ENCODE measurements around the gene MOB3B. TPM values are rescaled to one million over a fixed set of nuclear protein-coding genes. Genes with fewer than 3 reads are reported as not detected.
"Not testable (repeated sequence)": the region's sequence is repeated elsewhere in the genome, so short reads cannot be mapped to it uniquely, and the experiment has no call there.

MOB3B gene
- total and polyA plus RNA-seq, 2 donors = 2.3 to 7.8 TPM

DNA sequence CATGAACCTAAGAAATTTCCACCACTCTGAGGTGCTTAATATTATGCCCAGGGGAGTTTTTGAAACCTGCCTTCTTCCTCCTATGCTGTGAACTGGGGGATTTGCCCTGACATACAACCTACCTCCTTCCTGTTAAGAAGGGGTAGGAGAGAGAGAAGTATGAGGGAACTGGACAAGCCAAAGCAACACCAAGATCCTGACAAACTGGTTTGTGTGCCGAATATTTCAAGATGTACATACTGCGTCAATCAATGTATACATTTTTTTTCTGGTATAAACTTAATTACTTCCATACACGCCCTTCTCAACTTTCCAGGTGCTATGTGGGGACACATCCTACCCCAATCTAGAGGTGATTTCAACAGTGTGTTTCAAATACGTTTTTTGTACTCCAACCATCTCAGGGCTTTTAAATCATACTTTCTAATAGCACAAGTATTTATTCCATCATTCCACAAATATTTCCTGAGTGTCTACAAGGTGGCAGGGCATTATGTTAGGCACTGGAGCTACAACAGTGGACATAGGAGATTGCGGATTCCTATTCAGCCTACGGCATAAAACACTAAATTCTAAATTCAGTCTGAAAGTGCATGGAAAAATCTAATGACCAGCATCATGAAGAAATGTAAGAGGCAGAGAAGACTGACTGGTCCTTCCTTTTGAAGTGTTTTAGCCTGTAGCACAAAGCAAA is 75.6 kb downstream of the MOB3B start:
- H3K4me1 ChIP-seq (ENCODE audit: control insufficient read depth in 2 of 2, insufficient read depth in 2 of 2, low read length in 2 of 2) = peaks cover 0 to 4% of the 10 kb centered on the region in 2 donors
- no peak overlapping the region for H3K27ac ChIP-seq (ENCODE audit: low read depth in 1 of 2, low read length in 1 of 2)
- 96% methylated on average over 6 of the region's 6 CpGs for WGBS
- H3K36me3 ChIP-seq (ENCODE audit: control insufficient read depth in 2 of 2, insufficient read depth in 2 of 2, low read length in 1 of 2) = no peaks in the 10 kb centered on the region
- no peak for DNase-seq (ENCODE audit: low read depth in 6 of 9, low spot score in 9 of 9)
- H3K9me3 ChIP-seq (ENCODE audit: control insufficient read depth in 2 of 2, insufficient read depth in 1 of 2, low read length in 1 of 2) = no peaks in the 10 kb centered on the region
- no peak overlapping the region for H3K4me3 ChIP-seq (ENCODE audit: low read length in 2 of 2)
- H3K27me3 ChIP-seq (ENCODE audit: control insufficient read depth in 2 of 2, insufficient read depth in 1 of 2, low read length in 1 of 2) = no peaks in the 10 kb centered on the region

GRCh38 chr9:27451207-27451797 is 78.3 kb downstream of the MOB3B start:
- Histone ChIP-seq H3K27me3 (ENCODE audit: control insufficient read depth in 2 of 2, insufficient read depth in 1 of 2, low read length in 1 of 2) (no peaks in the 10 kb centered on the region), H3K4me1 (ENCODE audit: control insufficient read depth in 2 of 2, insufficient read depth in 2 of 2, low read length in 2 of 2) (no peaks in the 10 kb centered on the region), H3K27ac (ENCODE audit: low read depth in 1 of 2, low read length in 1 of 2) (no peak overlapping the region), H3K4me3 (ENCODE audit: low read length in 2 of 2) (no peak overlapping the region), H3K36me3 (ENCODE audit: control insufficient read depth in 2 of 2, insufficient read depth in 2 of 2, low read length in 1 of 2) (no peaks in the 10 kb centered on the region), H3K9me3 (ENCODE audit: control insufficient read depth in 2 of 2, insufficient read depth in 1 of 2, low read length in 1 of 2) (no peaks in the 10 kb centered on the region)
- no peak for DNase-seq (ENCODE audit: low read depth in 6 of 9, low spot score in 9 of 9)
- 95% methylated on average over 3 of the region's 3 CpGs for WGBS

GRCh38 chr9:27450752-27451151 is 78.9 kb downstream of the MOB3B start:
- H3K27me3 ChIP-seq (ENCODE audit: control insufficient read depth in 2 of 2, insufficient read depth in 1 of 2, low read length in 1 of 2) = no peaks in the 10 kb centered on the region
- no peaks in the 10 kb centered on the region for H3K36me3 ChIP-seq (ENCODE audit: control insufficient read depth in 2 of 2, insufficient read depth in 2 of 2, low read length in 1 of 2)
- no peaks in the 10 kb centered on the region for H3K4me1 ChIP-seq (ENCODE audit: control insufficient read depth in 2 of 2, insufficient read depth in 2 of 2, low read length in 2 of 2)
- no peak overlapping the region for H3K4me3 ChIP-seq (ENCODE audit: low read length in 2 of 2)
- no peaks in the 10 kb centered on the region for H3K9me3 ChIP-seq (ENCODE audit: control insufficient read depth in 2 of 2, insufficient read depth in 1 of 2, low read length in 1 of 2)
- DNase-seq (ENCODE audit: low read depth in 6 of 9, low spot score in 9 of 9) = no peak
- no peak overlapping the region for H3K27ac ChIP-seq (ENCODE audit: low read depth in 1 of 2, low read length in 1 of 2)

DNA sequence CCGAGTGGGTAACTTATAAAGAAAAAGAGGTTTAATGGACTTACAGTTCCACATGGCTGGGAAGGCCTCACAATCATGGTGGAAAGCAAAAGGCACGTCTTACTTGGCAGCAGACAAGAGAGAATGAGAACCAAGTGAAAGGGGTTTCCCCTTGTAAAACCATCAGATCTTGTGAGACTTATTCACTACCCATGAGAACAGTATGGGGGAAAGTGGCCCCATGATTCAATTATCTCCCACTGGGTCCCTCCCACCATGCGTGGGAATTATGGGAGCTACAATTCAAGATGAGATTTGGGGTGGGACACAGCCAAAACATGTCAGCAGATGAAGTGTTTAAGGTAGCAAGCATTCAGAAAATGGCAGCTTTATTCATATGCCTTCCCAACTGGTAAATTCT is 81.3 kb downstream of the MOB3B start:
- not testable (repeated sequence) for H3K9me3 ChIP-seq (ENCODE audit: control insufficient read depth in 2 of 2, insufficient read depth in 1 of 2, low read length in 1 of 2); H3K4me1 ChIP-seq (ENCODE audit: control insufficient read depth in 2 of 2, insufficient read depth in 2 of 2, low read length in 2 of 2); H3K4me3 ChIP-seq (ENCODE audit: low read length in 2 of 2); H3K27ac ChIP-seq (ENCODE audit: low read depth in 1 of 2, low read length in 1 of 2); DNase-seq (ENCODE audit: low read depth in 6 of 9, low spot score in 9 of 9); H3K36me3 ChIP-seq (ENCODE audit: control insufficient read depth in 2 of 2, insufficient read depth in 2 of 2, low read length in 1 of 2); H3K27me3 ChIP-seq (ENCODE audit: control insufficient read depth in 2 of 2, insufficient read depth in 1 of 2, low read length in 1 of 2)
- WGBS = 94% methylated on average over 3 of the region's 3 CpGs

DNA sequence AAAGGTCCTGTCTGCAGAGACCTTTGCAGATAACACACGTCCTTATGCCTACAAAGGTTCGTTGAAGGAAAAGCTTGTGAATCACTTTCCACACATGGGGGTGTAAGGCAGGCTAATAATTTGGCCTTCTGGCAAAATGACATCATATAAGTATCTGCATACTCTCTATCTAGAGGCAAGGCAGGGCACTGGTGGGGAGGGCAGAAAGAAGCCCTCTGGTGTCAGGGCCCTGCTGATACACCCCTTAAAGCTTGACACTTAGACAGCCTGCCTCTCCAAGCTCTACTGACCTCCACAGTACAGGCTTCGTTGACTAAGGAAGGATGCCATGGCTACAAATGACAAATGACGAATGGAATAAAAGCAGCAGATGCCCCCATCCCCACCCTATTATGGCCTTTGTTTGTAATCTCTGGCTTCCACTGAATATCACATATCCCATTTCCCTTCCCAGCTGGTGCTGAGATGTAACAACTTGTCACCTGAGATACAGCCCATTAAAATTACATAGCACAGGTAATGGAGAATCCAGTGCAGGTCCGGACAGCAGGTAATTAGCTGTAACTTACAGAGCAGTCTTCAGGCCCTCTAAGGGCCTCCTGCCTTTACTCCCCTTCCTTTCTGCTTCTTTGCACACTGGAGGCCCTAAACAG is 82.5 kb downstream of the MOB3B start:
- 76% methylated on average over 5 of the region's 5 CpGs for WGBS
- Histone ChIP-seq H3K4me1 (ENCODE audit: control insufficient read depth in 2 of 2, insufficient read depth in 2 of 2, low read length in 2 of 2) (no peaks in the 10 kb centered on the region), H3K4me3 (ENCODE audit: low read length in 2 of 2) (no peak overlapping the region), H3K27ac (ENCODE audit: low read depth in 1 of 2, low read length in 1 of 2) (peak overlapping the region; percentile 27 to 55), H3K27me3 (ENCODE audit: control insufficient read depth in 2 of 2, insufficient read depth in 1 of 2, low read length in 1 of 2) (no peaks in the 10 kb centered on the region), H3K36me3 (ENCODE audit: control insufficient read depth in 2 of 2, insufficient read depth in 2 of 2, low read length in 1 of 2) (no peaks in the 10 kb centered on the region), H3K9me3 (ENCODE audit: control insufficient read depth in 2 of 2, insufficient read depth in 1 of 2, low read length in 1 of 2) (no peaks in the 10 kb centered on the region)
- peak in 1 of 9 donors; percentile 11 for DNase-seq (ENCODE audit: low read depth in 6 of 9, low spot score in 9 of 9)

DNA sequence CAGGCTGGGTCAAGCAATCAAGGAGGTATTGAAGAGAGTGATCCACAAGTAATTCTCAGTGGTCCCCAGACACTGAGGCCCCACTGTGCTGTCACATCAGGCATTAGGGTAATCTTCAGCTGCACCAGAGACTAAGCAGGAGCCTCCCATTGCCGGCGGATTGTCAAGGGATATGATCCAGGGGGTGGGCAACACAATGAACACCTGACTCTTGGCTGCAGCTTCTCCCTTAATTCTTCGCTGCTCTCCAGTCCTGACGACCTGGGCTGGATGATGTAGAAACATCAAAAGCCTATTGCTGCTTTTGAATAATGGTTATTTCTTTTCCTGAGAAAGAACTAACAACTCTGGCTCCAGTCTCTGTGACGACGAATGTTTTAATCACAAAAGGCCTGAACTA is 83.9 kb downstream of the MOB3B start:
- Histone ChIP-seq H3K27me3 (ENCODE audit: control insufficient read depth in 2 of 2, insufficient read depth in 1 of 2, low read length in 1 of 2) (no peaks in the 10 kb centered on the region), H3K4me1 (ENCODE audit: control insufficient read depth in 2 of 2, insufficient read depth in 2 of 2, low read length in 2 of 2) (no peaks in the 10 kb centered on the region), H3K9me3 (ENCODE audit: control insufficient read depth in 2 of 2, insufficient read depth in 1 of 2, low read length in 1 of 2) (no peaks in the 10 kb centered on the region), H3K4me3 (ENCODE audit: low read length in 2 of 2) (no peak overlapping the region), H3K36me3 (ENCODE audit: control insufficient read depth in 2 of 2, insufficient read depth in 2 of 2, low read length in 1 of 2) (no peaks in the 10 kb centered on the region), H3K27ac (ENCODE audit: low read depth in 1 of 2, low read length in 1 of 2) (no peak overlapping the region)
- 95% methylated on average over 6 of the region's 6 CpGs for WGBS
- DNase-seq (ENCODE audit: low read depth in 6 of 9, low spot score in 9 of 9) = no peak

GRCh38 chr9:27445057-27445595 is 84.5 kb downstream of the MOB3B start:
- no peaks in the 10 kb centered on the region for H3K36me3 ChIP-seq (ENCODE audit: control insufficient read depth in 2 of 2, insufficient read depth in 2 of 2, low read length in 1 of 2)
- H3K4me1 ChIP-seq (ENCODE audit: control insufficient read depth in 2 of 2, insufficient read depth in 2 of 2, low read length in 2 of 2) = no peaks in the 10 kb centered on the region
- 96% methylated on average over 5 of the region's 5 CpGs for whole genome bisulfite sequencing
- no peak overlapping the region for H3K27ac ChIP-seq (ENCODE audit: low read depth in 1 of 2, low read length in 1 of 2)
- no peaks in the 10 kb centered on the region for H3K9me3 ChIP-seq (ENCODE audit: control insufficient read depth in 2 of 2, insufficient read depth in 1 of 2, low read length in 1 of 2)
- H3K4me3 ChIP-seq (ENCODE audit: low read length in 2 of 2) = no peak overlapping the region
- no peak for DNase-seq (ENCODE audit: low read depth in 6 of 9, low spot score in 9 of 9)
- no peaks in the 10 kb centered on the region for H3K27me3 ChIP-seq (ENCODE audit: control insufficient read depth in 2 of 2, insufficient read depth in 1 of 2, low read length in 1 of 2)

- no peaks in the 10 kb centered on the region for H3K4me1 ChIP-seq (ENCODE audit: control insufficient read depth in 2 of 2, insufficient read depth in 2 of 2, low read length in 2 of 2)
- no peaks in the 10 kb centered on the region for H3K9me3 ChIP-seq (ENCODE audit: control insufficient read depth in 2 of 2, insufficient read depth in 1 of 2, low read length in 1 of 2)
- WGBS = 91% methylated on average over 4 of the region's 4 CpGs
- no peaks in the 10 kb centered on the region for H3K36me3 ChIP-seq (ENCODE audit: control insufficient read depth in 2 of 2, insufficient read depth in 2 of 2, low read length in 1 of 2)
- no peaks in the 10 kb centered on the region for H3K27me3 ChIP-seq (ENCODE audit: control insufficient read depth in 2 of 2, insufficient read depth in 1 of 2, low read length in 1 of 2)
- H3K27ac ChIP-seq (ENCODE audit: low read depth in 1 of 2, low read length in 1 of 2) = no peak overlapping the region
- no peak for DNase-seq (ENCODE audit: low read depth in 6 of 9, low spot score in 9 of 9)
- no peak overlapping the region for H3K4me3 ChIP-seq (ENCODE audit: low read length in 2 of 2)
Measured at GRCh38 chr9:27442464-27442863, 87.2 kb downstream of the MOB3B start.

GRCh38 chr9:27441741-27442070 is 87.9 kb downstream of the MOB3B start:
- no peak for DNase-seq (ENCODE audit: low read depth in 6 of 9, low spot score in 9 of 9)
- no peaks in the 10 kb centered on the region for H3K4me1 ChIP-seq (ENCODE audit: control insufficient read depth in 2 of 2, insufficient read depth in 2 of 2, low read length in 2 of 2)
- WGBS = 67% methylated on average over 4 of the region's 4 CpGs

More at GRCh38 chr9:27441741-27442070, 87.9 kb downstream of the MOB3B start:
- H3K4me3 ChIP-seq (ENCODE audit: low read length in 2 of 2) = no peak overlapping the region
- no peaks in the 10 kb centered on the region for H3K27me3 ChIP-seq (ENCODE audit: control insufficient read depth in 2 of 2, insufficient read depth in 1 of 2, low read length in 1 of 2)
- H3K36me3 ChIP-seq (ENCODE audit: control insufficient read depth in 2 of 2, insufficient read depth in 2 of 2, low read length in 1 of 2) = no peaks in the 10 kb centered on the region
- no peak overlapping the region for H3K27ac ChIP-seq (ENCODE audit: low read depth in 1 of 2, low read length in 1 of 2)
- no peaks in the 10 kb centered on the region for H3K9me3 ChIP-seq (ENCODE audit: control insufficient read depth in 2 of 2, insufficient read depth in 1 of 2, low read length in 1 of 2)
